Nephron progenitor cell (in vitro differentiated cells): ENCODE results near the gene SLC22A6.

ENCODE experiments used
- DNase-seq: peaks from one replicate; pipeline ENCODE4 v3.0.0; 2021
- H3K27ac Mint-ChIP-seq: 2 replicates; pipeline ENCODE4 v1.8.0; 2021; ENCODE audit warnings: mild to moderate bottlenecking, moderate library complexity, mixed read lengths
- H3K27me3 Mint-ChIP-seq: 2 replicates; pipeline ENCODE4 v1.8.0; 2021; ENCODE audit warnings: mild to moderate bottlenecking, low read depth, mixed read lengths; ENCODE audit not compliant: poor library complexity
- H3K36me3 Mint-ChIP-seq: 2 replicates; pipeline ENCODE4 v1.8.0; 2021; ENCODE audit warnings: low read depth, mixed read lengths
- H3K4me1 Mint-ChIP-seq: 2 replicates; pipeline ENCODE4 v1.8.0; 2021; ENCODE audit warnings: mixed read lengths
- H3K4me3 Mint-ChIP-seq: 2 replicates; pipeline ENCODE4 v1.8.0; 2021; ENCODE audit warnings: mild to moderate bottlenecking, moderate library complexity, mixed read lengths
- H3K9me3 Mint-ChIP-seq: 2 replicates; pipeline ENCODE4 v1.8.0; 2021; ENCODE audit warnings: mild to moderate bottlenecking, moderate library complexity, mixed read lengths
- CTCF ChIP-seq: fragments of 200-600 bp; sonication (generic); IDR thresholded peaks from 2 replicates; pipeline ENCODE4 v1.5.0; 2021; ENCODE audit warnings: antibody characterized with exemption

SLC22A6 gene

GRCh38 chr11:62928011-62928410 lies 56.8 kb downstream of the SLC22A6 start:
- Mint-ChIP-seq H3K27ac (no peak overlapping the region), H3K4me1 (peaks cover 55% of the 10 kb centered on the region), H3K9me3 (peaks cover 12% of the 10 kb centered on the region), H3K4me3 (peak overlapping the region; percentile 54), H3K36me3 (no peaks in the 10 kb centered on the region), H3K27me3 (peaks cover 89% of the 10 kb centered on the region)
- no peak for DNase-seq
- TF ChIP-seq CTCF = no peak

GRCh38 chr11:62926680-62927455 lies 57.9 kb downstream of the SLC22A6 start:
- peaks cover 16% of the 10 kb centered on the region for H3K9me3 Mint-ChIP-seq
- H3K4me1 Mint-ChIP-seq = peaks cover 63% of the 10 kb centered on the region
- no peaks in the 10 kb centered on the region for H3K36me3 Mint-ChIP-seq

More at GRCh38 chr11:62926680-62927455, 57.9 kb downstream of the SLC22A6 start:
- Mint-ChIP-seq H3K27ac (no peak overlapping the region), H3K4me3 (peak overlapping the region; percentile 71), H3K27me3 (peaks cover 95% of the 10 kb centered on the region)
- no peak for TF ChIP-seq CTCF
- DNase-seq = no peak
